CD4-positive, alpha-beta T cell treated with Interferon alpha-2 for 1 hour (primary cell): Measurements from ENCODE around the gene TMEM236.

Experiments
- DNase-seq, 2 donors: peaks; one replicate each; pipeline ENCODE4 v3.0.0-alpha.2; 2020 to 2022

The TMEM236 gene

GRCh38 chr10:17789396-17789795 is 37.4 kb downstream of the TMEM236 start:
- no peak for DNase-seq

- no peak for DNase-seq
Observed at GRCh38 chr10:17790651-17791050, 38.6 kb downstream of the TMEM236 start.

GRCh38 chr10:17792991-17793390 is 41.0 kb downstream of the TMEM236 start:
- no peak for DNase-seq

- no peak for DNase-seq
Observed at GRCh38 chr10:17793823-17794644, 42.0 kb downstream of the TMEM236 start.

GRCh38 chr10:17795083-17795482 is 43.1 kb downstream of the TMEM236 start:
- DNase-seq = no peak

GRCh38 chr10:17795813-17796594 is 44.0 kb downstream of the TMEM236 start:
- no peak for DNase-seq

GRCh38 chr10:17801507-17801906 is 49.5 kb downstream of the TMEM236 start:
- DNase-seq = no peak

- no peak for DNase-seq
Observed at GRCh38 chr10:17802350-17802749, 50.3 kb downstream of the TMEM236 start.

GRCh38 chr10:17802976-17803375 is 51.0 kb downstream of the TMEM236 start:
- no peak for DNase-seq

- DNase-seq = no peak
Observed at GRCh38 chr10:17805330-17805729, 53.3 kb downstream of the TMEM236 start.

- peak in 1 of 2 donors; percentile 28 for DNase-seq
Observed at GRCh38 chr10:17805921-17806577, 54.0 kb downstream of the TMEM236 start.

- no peak for DNase-seq
Observed at GRCh38 chr10:17808971-17809841, 57.2 kb downstream of the TMEM236 start, which contains the start of gene MRC1. MRC1 (plus strand) TSS chr10:17809348; CDS start chr10:17809466, 118 bp downstream.

GRCh38 chr10:17811146-17811865 is 59.3 kb downstream of the TMEM236 start:
- DNase-seq = no peak

GRCh38 chr10:17814973-17815372 is 63.0 kb downstream of the TMEM236 start:
- no peak for DNase-seq

- DNase-seq = no peak
Observed at GRCh38 chr10:17816199-17816598, 64.2 kb downstream of the TMEM236 start.

GRCh38 chr10:17817316-17817715 is 65.3 kb downstream of the TMEM236 start:
- DNase-seq = no peak

GRCh38 chr10:17817790-17818189 is 65.8 kb downstream of the TMEM236 start:
- no peak for DNase-seq

GRCh38 chr10:17819836-17820235 is 67.8 kb downstream of the TMEM236 start:
- no peak for DNase-seq

- DNase-seq = no peak
Observed at GRCh38 chr10:17820943-17821342, 68.9 kb downstream of the TMEM236 start.

- no peak for DNase-seq
Observed at GRCh38 chr10:17821893-17822292, 69.9 kb downstream of the TMEM236 start.

GRCh38 chr10:17831341-17831740 is 79.3 kb downstream of the TMEM236 start:
- no peak for DNase-seq

GRCh38 chr10:17831896-17832295 is 79.9 kb downstream of the TMEM236 start:
- no peak for DNase-seq
